ENCODE measurements around the gene PHACTR4. TPM values are rescaled to one million over a fixed set of nuclear protein-coding genes. Genes with fewer than 3 reads are reported as not detected.
"Not testable (repeated sequence)": the region's sequence is repeated elsewhere in the genome, so short reads cannot be mapped to it uniquely, and the experiment has no call there.

The PHACTR4 gene
- total RNA-seq, 2 experiments from 2014 or later, result 20.3 to 20.9 TPM

DNA sequence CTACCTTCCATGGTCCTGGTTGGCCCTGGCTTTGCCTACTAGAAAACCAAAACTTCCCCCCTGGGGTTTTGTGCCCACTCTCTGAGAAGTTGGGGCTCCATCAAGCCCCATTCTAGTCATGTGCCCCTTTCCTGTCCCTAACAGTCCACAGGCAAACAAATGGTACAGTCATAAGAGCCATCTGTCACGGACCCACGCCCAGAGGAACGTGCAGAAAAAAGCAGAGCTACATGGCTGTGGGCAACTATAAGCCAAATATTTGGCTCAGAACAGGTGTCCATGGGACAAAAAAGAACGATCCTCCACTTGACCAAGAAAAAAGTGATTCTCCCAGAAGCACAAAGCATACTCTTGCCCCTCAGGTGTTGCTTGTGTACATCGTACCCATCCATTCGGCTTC is 168.7 kb downstream of the PHACTR4 start:
- no peak for ATAC-seq
- no peaks in the 10 kb centered on the region for H3K9me3 Mint-ChIP-seq
- TF ChIP-seq, protein P1, sequence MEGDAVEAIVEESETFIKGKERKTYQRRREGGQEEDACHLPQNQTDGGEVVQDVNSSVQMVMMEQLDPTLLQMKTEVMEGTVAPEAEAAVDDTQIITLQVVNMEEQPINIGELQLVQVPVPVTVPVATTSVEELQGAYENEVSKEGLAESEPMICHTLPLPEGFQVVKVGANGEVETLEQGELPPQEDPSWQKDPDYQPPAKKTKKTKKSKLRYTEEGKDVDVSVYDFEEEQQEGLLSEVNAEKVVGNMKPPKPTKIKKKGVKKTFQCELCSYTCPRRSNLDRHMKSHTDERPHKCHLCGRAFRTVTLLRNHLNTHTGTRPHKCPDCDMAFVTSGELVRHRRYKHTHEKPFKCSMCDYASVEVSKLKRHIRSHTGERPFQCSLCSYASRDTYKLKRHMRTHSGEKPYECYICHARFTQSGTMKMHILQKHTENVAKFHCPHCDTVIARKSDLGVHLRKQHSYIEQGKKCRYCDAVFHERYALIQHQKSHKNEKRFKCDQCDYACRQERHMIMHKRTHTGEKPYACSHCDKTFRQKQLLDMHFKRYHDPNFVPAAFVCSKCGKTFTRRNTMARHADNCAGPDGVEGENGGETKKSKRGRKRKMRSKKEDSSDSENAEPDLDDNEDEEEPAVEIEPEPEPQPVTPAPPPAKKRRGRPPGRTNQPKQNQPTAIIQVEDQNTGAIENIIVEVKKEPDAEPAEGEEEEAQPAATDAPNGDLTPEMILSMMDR (IDR thresholded peaks at IDR 0.05), result no peak
- H3K27me3 Mint-ChIP-seq, result no peaks in the 10 kb centered on the region
- intact Hi-C loops (cut with micrococcal nuclease), result no loop called here
- H3K27ac Mint-ChIP-seq, result no peak overlapping the region
- H3K36me3 Mint-ChIP-seq (ENCODE audit: low read depth), result peaks cover 34% of the 10 kb centered on the region
- CTCF ChIA-PET, result no interaction called here
- POLR2A ChIA-PET, result interaction anchor here (1.0 to 1.7 kb wide), 3 partner anchors 10 to 28 kb away, joined by 3 to 7 read pairs (median 4); no protein-coding TSS in a partner anchor
- DNase-seq, result no peak
- no peaks in the 10 kb centered on the region for H3K4me1 Mint-ChIP-seq (ENCODE audit: low read depth)
- H3K4me3 Mint-ChIP-seq, result no peak overlapping the region

DNA sequence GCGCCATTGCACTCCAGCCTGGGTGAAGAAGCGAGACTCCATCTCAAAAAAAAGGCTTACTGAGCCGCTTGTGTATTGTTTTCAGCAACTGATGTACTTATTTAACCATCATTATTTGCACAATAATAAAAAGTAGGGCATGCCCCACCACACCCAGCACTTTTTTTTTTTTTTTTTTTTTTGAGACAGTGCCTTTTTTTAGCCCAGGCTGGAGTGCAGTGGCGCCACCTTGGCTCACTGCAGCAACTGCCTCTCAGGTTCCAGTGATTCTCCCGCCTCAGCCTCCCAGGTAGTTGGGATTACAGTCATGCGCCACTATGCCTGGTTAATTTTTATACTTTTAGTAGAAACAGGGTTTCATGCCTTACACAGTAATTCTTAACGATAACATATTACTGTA is 171.1 kb downstream of the PHACTR4 start:
- DNase-seq, result no peak
- TF ChIP-seq, protein P1 (IDR thresholded peaks at IDR 0.05), result no peak
- POLR2A ChIA-PET, result interaction anchor here (1.1 kb wide), 1 partner anchor 17 kb away, joined by 3 read pairs; no protein-coding TSS in a partner anchor

GRCh38 chr1:28541414-28542015 is 172.0 kb downstream of the PHACTR4 start:
- DNase-seq; H3K27ac Mint-ChIP-seq; H3K4me1 Mint-ChIP-seq (ENCODE audit: low read depth); intact Hi-C loops (cut with micrococcal nuclease); H3K27me3 Mint-ChIP-seq; H3K9me3 Mint-ChIP-seq; ATAC-seq; H3K4me3 Mint-ChIP-seq: not testable (repeated sequence)
- CTCF ChIA-PET, result interaction anchor here (1.2 kb wide), 1 partner anchor 8 kb away, joined by 3 read pairs; no protein-coding TSS in a partner anchor
- POLR2A ChIA-PET, result interaction anchor here (0.6 to 1.6 kb wide), 4 partner anchors 11 to 57 kb away, joined by 3 to 4 read pairs (median 4); partner anchors contain the start of gene TRNAU1AP
- peaks cover 14% of the 10 kb centered on the region for H3K36me3 Mint-ChIP-seq (ENCODE audit: low read depth)

More for the DNA sequence above, 171.1 kb downstream of the PHACTR4 start:
- peaks cover 22% of the 10 kb centered on the region for H3K36me3 Mint-ChIP-seq (ENCODE audit: low read depth)
- H3K27me3 Mint-ChIP-seq, result no peaks in the 10 kb centered on the region
- H3K9me3 Mint-ChIP-seq, result no peaks in the 10 kb centered on the region
- intact Hi-C loops (cut with micrococcal nuclease), result no loop called here
- H3K4me1 Mint-ChIP-seq (ENCODE audit: low read depth), result no peaks in the 10 kb centered on the region
- CTCF ChIA-PET, result interaction anchor here (1.2 kb wide), 1 partner anchor 9 kb away, joined by 3 read pairs; no protein-coding TSS in a partner anchor
- no peak overlapping the region for H3K4me3 Mint-ChIP-seq
- no peak for ATAC-seq
- no peak overlapping the region for H3K27ac Mint-ChIP-seq

DNA sequence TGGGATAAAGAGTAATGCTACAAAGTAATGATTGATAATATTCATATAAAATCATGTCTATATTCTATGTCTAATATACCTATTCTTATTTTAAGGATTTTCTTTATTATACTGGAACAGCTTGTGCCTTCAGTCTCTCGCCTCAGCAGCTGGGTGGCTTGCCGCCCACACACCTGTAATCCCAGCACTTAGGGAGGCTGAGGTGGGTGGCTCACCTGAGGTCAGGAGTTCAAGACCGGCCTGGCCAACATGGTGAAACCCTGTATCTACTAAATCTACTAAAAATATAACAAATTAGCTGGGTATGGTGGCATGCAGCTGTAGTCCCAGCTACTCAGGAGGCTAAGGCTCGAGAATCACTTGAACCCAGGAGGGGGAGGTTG is 175.7 kb downstream of the PHACTR4 start:
- Mint-ChIP-seq H3K9me3 (no peaks in the 10 kb centered on the region), H3K27ac (no peak overlapping the region), H3K36me3 (ENCODE audit: low read depth) (no peaks in the 10 kb centered on the region), H3K4me1 (ENCODE audit: low read depth) (no peaks in the 10 kb centered on the region), H3K4me3 (no peak overlapping the region), H3K27me3 (no peaks in the 10 kb centered on the region)
- intact Hi-C loops (cut with micrococcal nuclease), result no loop called here
- ChIA-PET CTCF (interaction anchor here (1.0 kb wide), 1 partner anchor 36 kb away, joined by 3 read pairs; no protein-coding TSS in a partner anchor), POLR2A (interaction anchor here (1.5 kb wide), 2 partner anchors 8 to 25 kb away, joined by 3 read pairs; no protein-coding TSS in a partner anchor)
- ATAC-seq, result no peak
- no peak for DNase-seq
- TF ChIP-seq, protein P1 (IDR thresholded peaks at IDR 0.05), result no peak

- DNase-seq (no peak), ATAC-seq (no peak)
- Mint-ChIP-seq H3K27ac (no peak overlapping the region), H3K4me3 (no peak overlapping the region), H3K27me3 (no peaks in the 10 kb centered on the region), H3K4me1 (ENCODE audit: low read depth) (peaks cover 3% of the 10 kb centered on the region), H3K36me3 (ENCODE audit: low read depth) (peaks cover 2% of the 10 kb centered on the region), H3K9me3 (no peaks in the 10 kb centered on the region)
- CTCF ChIA-PET, result no interaction called here
- intact Hi-C loops (cut with micrococcal nuclease), result no loop called here
- POLR2A ChIA-PET, result interaction anchor here (0.8 to 1.5 kb wide), 4 partner anchors 10 to 210 kb away, joined by 3 to 4 read pairs (median 3); no protein-coding TSS in a partner anchor
- TF ChIP-seq, protein P1 (IDR thresholded peaks at IDR 0.05), result no peak
Measured at GRCh38 chr1:28548318-28548717, 178.8 kb downstream of the PHACTR4 start.

Other genes with a start within 250 kb of the PHACTR4 start
- gene PTAFR, start 193.1 kb upstream of the PHACTR4 start, total RNA-seq, result under 1 TPM; 0.16 to 0.25 TPM
- 100 to 1,000 TPM; 103 to 105 TPM for gene DNAJC8, start 136.7 kb upstream of the PHACTR4 start, total RNA-seq
- gene ATP5IF1, start 133.6 kb upstream of the PHACTR4 start, total RNA-seq, result 100 to 1,000 TPM; 169 to 170 TPM
- 10 to 100 TPM; 26.0 to 27.4 TPM for gene SESN2, start 110.2 kb upstream of the PHACTR4 start, total RNA-seq
- gene MED18, start 40.7 kb upstream of the PHACTR4 start, total RNA-seq, result 10 to 100 TPM; 14.9 to 18.9 TPM
- 100 to 1,000 TPM; 108 to 113 TPM for gene RCC1, start 136.3 kb downstream of the PHACTR4 start, total RNA-seq
- 10 to 100 TPM; 42.5 to 47.8 TPM for gene TRNAU1AP, start 183.3 kb downstream of the PHACTR4 start, total RNA-seq
- gene RAB42, start 222.5 kb downstream of the PHACTR4 start, total RNA-seq, result not detected